ENCODE data around the gene STEAP3.

- TF ChIP-seq, protein P1, sequence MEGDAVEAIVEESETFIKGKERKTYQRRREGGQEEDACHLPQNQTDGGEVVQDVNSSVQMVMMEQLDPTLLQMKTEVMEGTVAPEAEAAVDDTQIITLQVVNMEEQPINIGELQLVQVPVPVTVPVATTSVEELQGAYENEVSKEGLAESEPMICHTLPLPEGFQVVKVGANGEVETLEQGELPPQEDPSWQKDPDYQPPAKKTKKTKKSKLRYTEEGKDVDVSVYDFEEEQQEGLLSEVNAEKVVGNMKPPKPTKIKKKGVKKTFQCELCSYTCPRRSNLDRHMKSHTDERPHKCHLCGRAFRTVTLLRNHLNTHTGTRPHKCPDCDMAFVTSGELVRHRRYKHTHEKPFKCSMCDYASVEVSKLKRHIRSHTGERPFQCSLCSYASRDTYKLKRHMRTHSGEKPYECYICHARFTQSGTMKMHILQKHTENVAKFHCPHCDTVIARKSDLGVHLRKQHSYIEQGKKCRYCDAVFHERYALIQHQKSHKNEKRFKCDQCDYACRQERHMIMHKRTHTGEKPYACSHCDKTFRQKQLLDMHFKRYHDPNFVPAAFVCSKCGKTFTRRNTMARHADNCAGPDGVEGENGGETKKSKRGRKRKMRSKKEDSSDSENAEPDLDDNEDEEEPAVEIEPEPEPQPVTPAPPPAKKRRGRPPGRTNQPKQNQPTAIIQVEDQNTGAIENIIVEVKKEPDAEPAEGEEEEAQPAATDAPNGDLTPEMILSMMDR (IDR thresholded peaks at IDR 0.05): no peak
- no peak for TF ChIP-seq POLR2A (IDR thresholded peaks at IDR 0.05)
These were observed 37.2 kb downstream of the STEAP3 start for GRCh38 chr2:119260646-119261492.

All from right lobe of liver (tissue), 4 donors.